Suprapubic skin (tissue), 3 donors: ENCODE measurements around the gene TNIP1.

ENCODE experiments used
- EP300 ChIP-seq: sonication (generic); formaldehyde crosslinking; IDR thresholded peaks from one replicate; pipeline ENCODE4 v1.6.1; 2017; ENCODE audit warnings: antibody characterized with exemption
- TF ChIP-seq, protein P1 (sequence below), 2 donors: fragments of 200-600 bp in 1 of 2; fragments of 450-650 bp in 1 of 2; sonication (generic) in 1 of 2; IDR thresholded peaks; one replicate each; pipeline ENCODE4 v1.5.1; 2016 to 2019; ENCODE audit warnings: antibody characterized with exemption in 2 of 2, mild to moderate bottlenecking in 1 of 2, moderate library complexity in 1 of 2

DNA sequence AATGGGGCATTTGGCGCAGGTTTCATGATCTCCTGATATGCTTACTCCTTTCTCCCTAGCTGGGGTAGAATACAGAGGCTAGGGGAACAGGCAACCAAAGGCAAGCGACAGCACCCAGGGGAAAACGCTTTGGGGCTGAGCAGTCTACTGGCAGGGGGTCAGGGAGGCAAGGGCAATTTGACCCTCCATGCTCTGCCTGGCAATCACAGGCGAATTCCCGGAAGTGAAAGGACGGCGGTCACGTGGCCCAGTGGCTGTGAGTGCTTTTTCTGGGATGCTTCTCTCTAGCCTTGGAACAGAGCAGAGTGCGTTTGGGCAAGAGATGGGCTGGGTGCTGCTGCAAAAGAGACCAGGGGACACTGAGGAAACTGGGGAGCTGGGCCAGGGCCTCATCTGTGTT is 54.7 kb downstream of the TNIP1 start:
- TF ChIP-seq, protein P1, sequence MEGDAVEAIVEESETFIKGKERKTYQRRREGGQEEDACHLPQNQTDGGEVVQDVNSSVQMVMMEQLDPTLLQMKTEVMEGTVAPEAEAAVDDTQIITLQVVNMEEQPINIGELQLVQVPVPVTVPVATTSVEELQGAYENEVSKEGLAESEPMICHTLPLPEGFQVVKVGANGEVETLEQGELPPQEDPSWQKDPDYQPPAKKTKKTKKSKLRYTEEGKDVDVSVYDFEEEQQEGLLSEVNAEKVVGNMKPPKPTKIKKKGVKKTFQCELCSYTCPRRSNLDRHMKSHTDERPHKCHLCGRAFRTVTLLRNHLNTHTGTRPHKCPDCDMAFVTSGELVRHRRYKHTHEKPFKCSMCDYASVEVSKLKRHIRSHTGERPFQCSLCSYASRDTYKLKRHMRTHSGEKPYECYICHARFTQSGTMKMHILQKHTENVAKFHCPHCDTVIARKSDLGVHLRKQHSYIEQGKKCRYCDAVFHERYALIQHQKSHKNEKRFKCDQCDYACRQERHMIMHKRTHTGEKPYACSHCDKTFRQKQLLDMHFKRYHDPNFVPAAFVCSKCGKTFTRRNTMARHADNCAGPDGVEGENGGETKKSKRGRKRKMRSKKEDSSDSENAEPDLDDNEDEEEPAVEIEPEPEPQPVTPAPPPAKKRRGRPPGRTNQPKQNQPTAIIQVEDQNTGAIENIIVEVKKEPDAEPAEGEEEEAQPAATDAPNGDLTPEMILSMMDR (IDR thresholded peaks at IDR 0.05), result no peak
- no peak for TF ChIP-seq EP300
